Neural progenitor cell (in vitro differentiated cells): Measurements from ENCODE around the gene CEP83. TPM values are rescaled to one million over a fixed set of nuclear protein-coding genes. Genes with fewer than 3 reads are reported as not detected.

Source experiments
- DNase-seq: peaks from one replicate; pipeline ENCODE4 v3.0.0-alpha.2; 2016; ENCODE audit warnings: low spot score
- H2AFZ ChIP-seq: fragments of 200-600 bp; sonication (generic); replicated peaks from 2 replicates; pipeline ENCODE4 v1.6.1; 2016; ENCODE audit warnings: antibody characterized with exemption
- H3F3A ChIP-seq: fragments of 200-600 bp; sonication (generic); 2 replicates; pipeline ENCODE4 v1.6.1; 2016; ENCODE audit warnings: antibody characterized with exemption, low read depth
- H3K27ac ChIP-seq: fragments of 200-600 bp; sonication (generic); 2 replicates; pipeline ENCODE4 v1.5.1; 2016; ENCODE audit warnings: mild to moderate bottlenecking
- H3K27me3 ChIP-seq: fragments of 200-600 bp; sonication (generic); 2 replicates; pipeline ENCODE4 v1.6.1; 2016; ENCODE audit warnings: mild to moderate bottlenecking, moderate library complexity
- H3K36me3 ChIP-seq: fragments of 200-600 bp; sonication (generic); 2 replicates; pipeline ENCODE4 v1.5.1; 2016
- H3K4me1 ChIP-seq: fragments of 200-600 bp; sonication (generic); 2 replicates; pipeline ENCODE4 v1.6.1; 2016; ENCODE audit warnings: mixed run types
- H3K4me2 ChIP-seq: fragments of 200-600 bp; sonication (generic); 2 replicates; pipeline ENCODE4 v1.6.1; 2016
- H3K4me3 ChIP-seq: fragments of 200-600 bp; sonication (generic); 2 replicates; pipeline ENCODE4 v1.5.1; 2016
- H3K79me2 ChIP-seq: fragments of 200-600 bp; sonication (generic); 2 replicates; pipeline ENCODE4 v1.6.1; 2016; ENCODE audit warnings: low read depth
- H3K9ac ChIP-seq: fragments of 200-600 bp; sonication (generic); 2 replicates; pipeline ENCODE4 v1.6.1; 2016
- H3K9me3 ChIP-seq: fragments of 200-600 bp; sonication (generic); 2 replicates; pipeline ENCODE4 v1.5.1; 2016; ENCODE audit warnings: low read depth
- H4K20me1 ChIP-seq: fragments of 200-600 bp; sonication (generic); 2 replicates; pipeline ENCODE4 v1.6.1; 2016; ENCODE audit warnings: low read depth
- H3K27ac Mint-ChIP-seq: 3 replicates; pipeline ENCODE4 v1.8.0; 2021; ENCODE audit warnings: mixed read lengths
- H3K27me3 Mint-ChIP-seq: 2 replicates; pipeline ENCODE4 v1.8.0; 2022; ENCODE audit warnings: low read depth, mild to moderate bottlenecking, inconsistent platforms, moderate library complexity, mixed read lengths; ENCODE audit not compliant: insufficient read depth
- H3K36me3 Mint-ChIP-seq: 3 replicates; pipeline ENCODE4 v1.8.0; 2021; ENCODE audit warnings: mixed read lengths
- H3K4me1 Mint-ChIP-seq: 3 replicates; pipeline ENCODE4 v1.8.0; 2021; ENCODE audit warnings: mixed read lengths
- H3K4me3 Mint-ChIP-seq: 3 replicates; pipeline ENCODE4 v1.8.0; 2021; ENCODE audit warnings: mild to moderate bottlenecking, moderate library complexity, mixed read lengths
- H3K9me3 Mint-ChIP-seq: 3 replicates; pipeline ENCODE4 v1.8.0; 2020; ENCODE audit warnings: mixed read lengths
- EZH2 ChIP-seq: fragments of 200-600 bp; sonication (generic); IDR thresholded peaks from 2 replicates; pipeline ENCODE4 v1.6.1; 2017; ENCODE audit warnings: antibody characterized with exemption, mild to moderate bottlenecking, moderate library complexity
- EZH2phosphoT487 ChIP-seq: fragments of 200-600 bp; sonication (generic); IDR thresholded peaks from 2 replicates; pipeline ENCODE4 v1.6.1; 2017; ENCODE audit warnings: antibody characterized with exemption
- total RNA-seq: library from RNA; depleted of rRNA; stranded (reverse); fragments of >200 nt; gene quantifications from 2 replicates; pipeline ENCODE4 v1.2.3, GENCODE V29; 2015; ENCODE audit warnings: low replicate concordance
- TF ChIP-seq, protein P1 (sequence below): fragments of 200-600 bp; sonication (generic); IDR thresholded peaks from 2 replicates; pipeline ENCODE4 v1.5.1; 2017; ENCODE audit warnings: antibody characterized with exemption, mild to moderate bottlenecking

CEP83 gene
- total RNA-seq, 1 donor from 2014 or later = 60.4 TPM

DNA sequence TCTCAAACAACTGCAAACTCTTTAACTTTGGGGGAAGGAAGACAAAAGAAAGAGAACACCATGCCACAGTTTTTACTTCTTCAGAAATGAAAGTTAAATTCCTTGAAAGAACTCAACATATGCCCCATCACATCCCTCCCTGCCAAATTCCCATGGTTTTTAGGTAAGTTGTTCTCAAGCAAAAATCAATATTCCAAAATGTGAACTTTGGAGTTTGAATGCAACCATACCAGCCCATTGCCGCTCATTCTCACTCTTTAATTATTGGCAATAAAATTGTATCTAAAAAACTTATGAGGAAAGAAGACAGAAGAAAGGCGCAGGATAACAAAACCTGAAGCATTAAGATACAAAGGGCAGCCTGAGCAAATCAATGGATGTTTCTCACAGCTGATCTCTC lies 31.8 kb upstream of the CEP83 start:
- Mint-ChIP-seq H3K4me3 (no peak overlapping the region), H3K4me1 (peaks cover 25% of the 10 kb centered on the region), H3K27me3 (peaks cover 4% of the 10 kb centered on the region), H3K9me3 (no peaks in the 10 kb centered on the region), H3K36me3 (no peaks in the 10 kb centered on the region), H3K27ac (no peak overlapping the region)
- no peak overlapping the region for H3K4me3 ChIP-seq
- H3F3A ChIP-seq = no peaks in the 10 kb centered on the region
- no peaks in the 10 kb centered on the region for H3K4me1 ChIP-seq
- DNase-seq = no peak
- no peak overlapping the region for H3K27ac ChIP-seq
- TF ChIP-seq, protein P1, sequence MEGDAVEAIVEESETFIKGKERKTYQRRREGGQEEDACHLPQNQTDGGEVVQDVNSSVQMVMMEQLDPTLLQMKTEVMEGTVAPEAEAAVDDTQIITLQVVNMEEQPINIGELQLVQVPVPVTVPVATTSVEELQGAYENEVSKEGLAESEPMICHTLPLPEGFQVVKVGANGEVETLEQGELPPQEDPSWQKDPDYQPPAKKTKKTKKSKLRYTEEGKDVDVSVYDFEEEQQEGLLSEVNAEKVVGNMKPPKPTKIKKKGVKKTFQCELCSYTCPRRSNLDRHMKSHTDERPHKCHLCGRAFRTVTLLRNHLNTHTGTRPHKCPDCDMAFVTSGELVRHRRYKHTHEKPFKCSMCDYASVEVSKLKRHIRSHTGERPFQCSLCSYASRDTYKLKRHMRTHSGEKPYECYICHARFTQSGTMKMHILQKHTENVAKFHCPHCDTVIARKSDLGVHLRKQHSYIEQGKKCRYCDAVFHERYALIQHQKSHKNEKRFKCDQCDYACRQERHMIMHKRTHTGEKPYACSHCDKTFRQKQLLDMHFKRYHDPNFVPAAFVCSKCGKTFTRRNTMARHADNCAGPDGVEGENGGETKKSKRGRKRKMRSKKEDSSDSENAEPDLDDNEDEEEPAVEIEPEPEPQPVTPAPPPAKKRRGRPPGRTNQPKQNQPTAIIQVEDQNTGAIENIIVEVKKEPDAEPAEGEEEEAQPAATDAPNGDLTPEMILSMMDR = no peak
- no peaks in the 10 kb centered on the region for H3K36me3 ChIP-seq
- H3K79me2 ChIP-seq = no peaks in the 10 kb centered on the region
- H3K4me2 ChIP-seq = no peak overlapping the region
- H3K9me3 ChIP-seq = no peaks in the 10 kb centered on the region
- no peak overlapping the region for H2AFZ ChIP-seq
- H4K20me1 ChIP-seq = no peaks in the 10 kb centered on the region
- H3K9ac ChIP-seq = no peak overlapping the region
- H3K27me3 ChIP-seq = no peaks in the 10 kb centered on the region

GRCh38 chr12:94488463-94488862 lies 28.8 kb upstream of the CEP83 start:
- DNase-seq = no peak
- Mint-ChIP-seq H3K4me1 (peaks cover 25% of the 10 kb centered on the region), H3K9me3 (peaks cover 2% of the 10 kb centered on the region), H3K4me3 (no peak overlapping the region), H3K27me3 (no peaks in the 10 kb centered on the region), H3K36me3 (no peaks in the 10 kb centered on the region), H3K27ac (no peak overlapping the region)
- Histone ChIP-seq H3F3A (no peaks in the 10 kb centered on the region), H3K79me2 (no peaks in the 10 kb centered on the region), H3K9me3 (no peaks in the 10 kb centered on the region), H3K27me3 (no peaks in the 10 kb centered on the region), H3K4me3 (no peak overlapping the region), H3K27ac (no peak overlapping the region), H3K9ac (no peak overlapping the region), H4K20me1 (no peaks in the 10 kb centered on the region), H3K4me1 (no peaks in the 10 kb centered on the region), H3K36me3 (no peaks in the 10 kb centered on the region), H2AFZ (no peak overlapping the region), H3K4me2 (no peak overlapping the region)
- TF ChIP-seq, protein P1 = no peak
- no peak for TF ChIP-seq EZH2
- no peak for TF ChIP-seq EZH2phosphoT487

DNA sequence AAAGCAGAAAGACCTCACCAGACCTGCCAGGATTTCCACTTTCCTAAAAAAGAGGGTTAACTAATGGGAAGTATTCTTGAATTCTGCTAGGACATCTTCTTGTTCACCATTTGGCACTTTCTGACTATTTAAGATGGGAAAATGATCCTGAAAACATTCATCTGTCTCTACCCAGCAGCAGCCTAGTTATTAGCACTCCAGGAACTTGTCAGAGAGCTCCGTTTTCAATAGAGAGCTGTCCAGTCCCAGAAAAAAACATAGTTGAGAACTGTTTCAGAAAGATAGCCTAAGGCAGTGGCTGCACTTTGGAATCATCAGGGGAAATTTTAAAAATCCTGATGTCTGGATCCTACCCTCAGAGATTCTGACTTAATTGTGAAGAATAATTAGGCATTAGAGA lies 22.1 kb upstream of the CEP83 start:
- H3K27me3 ChIP-seq = no peaks in the 10 kb centered on the region
- no peak overlapping the region for H3K4me2 ChIP-seq
- no peak for DNase-seq
- no peak overlapping the region for H3K4me3 Mint-ChIP-seq
- no peaks in the 10 kb centered on the region for H3K36me3 Mint-ChIP-seq
- no peaks in the 10 kb centered on the region for H3K9me3 ChIP-seq
- no peaks in the 10 kb centered on the region for H4K20me1 ChIP-seq
- TF ChIP-seq EZH2phosphoT487 (no peak), EZH2 (no peak)
- TF ChIP-seq, protein P1 = no peak
- H3F3A ChIP-seq = no peaks in the 10 kb centered on the region
- no peaks in the 10 kb centered on the region for H3K4me1 ChIP-seq
- peaks cover 3% of the 10 kb centered on the region for H3K27me3 Mint-ChIP-seq
- no peak overlapping the region for H3K4me3 ChIP-seq
- peaks cover 4% of the 10 kb centered on the region for H3K4me1 Mint-ChIP-seq
- no peak overlapping the region for H3K9ac ChIP-seq
- H3K27ac Mint-ChIP-seq = no peak overlapping the region
- H2AFZ ChIP-seq = no peak overlapping the region
- H3K27ac ChIP-seq = no peak overlapping the region
- H3K79me2 ChIP-seq = no peaks in the 10 kb centered on the region
- no peaks in the 10 kb centered on the region for H3K36me3 ChIP-seq
- H3K9me3 Mint-ChIP-seq = peaks cover 2% of the 10 kb centered on the region

- Mint-ChIP-seq H3K36me3 (no peaks in the 10 kb centered on the region), H3K27me3 (no peaks in the 10 kb centered on the region), H3K9me3 (no peaks in the 10 kb centered on the region), H3K27ac (no peak overlapping the region), H3K4me3 (no peak overlapping the region), H3K4me1 (no peaks in the 10 kb centered on the region)
- no peak overlapping the region for H3K27ac ChIP-seq
- H3K4me1 ChIP-seq = no peaks in the 10 kb centered on the region
- no peak overlapping the region for H3K4me2 ChIP-seq
- no peaks in the 10 kb centered on the region for H3K27me3 ChIP-seq
- no peaks in the 10 kb centered on the region for H4K20me1 ChIP-seq
- no peaks in the 10 kb centered on the region for H3K79me2 ChIP-seq
- DNase-seq = no peak
- H3F3A ChIP-seq = no peaks in the 10 kb centered on the region
- no peak overlapping the region for H2AFZ ChIP-seq
- H3K36me3 ChIP-seq = no peaks in the 10 kb centered on the region
- H3K9ac ChIP-seq = no peak overlapping the region
- H3K4me3 ChIP-seq = no peak overlapping the region
- H3K9me3 ChIP-seq = no peaks in the 10 kb centered on the region
- TF ChIP-seq EZH2phosphoT487 (no peak), EZH2 (no peak)
- TF ChIP-seq, protein P1 = no peak
Measured at GRCh38 chr12:94469522-94469921, 9.9 kb upstream of the CEP83 start.
